Measurements from ENCODE around the gene EFNB2.

Gene EFNB2

GRCh38 chr13:106443607-106444322 is 91.7 kb downstream of the EFNB2 start:
- DNase-seq = no peak

DNA sequence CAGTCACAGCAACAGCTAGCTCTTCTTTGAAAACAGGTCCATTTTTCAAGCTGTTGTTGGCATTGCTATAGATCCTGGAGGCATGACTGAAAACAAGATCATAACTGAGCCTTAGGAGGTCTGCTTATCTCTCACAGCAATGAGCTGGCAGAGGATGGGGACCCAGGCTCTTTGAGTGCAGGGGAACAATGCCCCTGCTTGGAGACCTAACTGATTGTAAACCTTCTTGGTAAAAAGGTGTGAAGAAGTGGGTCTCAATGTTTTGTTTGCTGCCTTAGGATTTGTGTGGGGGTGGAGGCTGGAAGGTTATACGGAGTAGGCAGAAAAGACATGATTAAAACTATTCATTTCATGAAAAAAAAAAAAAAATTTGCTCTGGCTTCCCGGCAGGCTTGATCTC is 94.6 kb downstream of the EFNB2 start:
- no peak for DNase-seq
